HL-60 (cell line): ENCODE data around the gene ARMC7.

Experiments
- DNase-seq, 2 experiments: peaks; one replicate each; pipeline ENCODE4 v3.0.0-alpha.2; 2010 to 2020; ENCODE audit warnings: low read depth in 1 of 2, low spot score in 1 of 2
- H3K27ac ChIP-seq: fragments of 250-450 bp; sonication (Bioruptor Pico); replicated peaks from 2 replicates; pipeline ENCODE4 v1.5.1; 2020; ENCODE audit warnings: mild to moderate bottlenecking, moderate library complexity
- H3K27me3 ChIP-seq: fragments of 250-450 bp; sonication (Bioruptor Pico); 2 replicates; pipeline ENCODE4 v1.5.1; 2021; ENCODE audit warnings: mild to moderate bottlenecking, moderate library complexity; ENCODE audit not compliant: insufficient read depth, poor library complexity, severe bottlenecking
- H3K4me3 ChIP-seq: replicated peaks from 2 replicates; pipeline ENCODE4 v1.5.1; 2011; ENCODE audit warnings: mild to moderate bottlenecking, control low read depth, low read length; ENCODE audit not compliant: insufficient read depth
- GABPA ChIP-seq: IDR thresholded peaks from 2 replicates; pipeline ENCODE4 v1.6.1; 2012; ENCODE audit warnings: low read depth
- POLR2AphosphoS5 ChIP-seq: IDR thresholded peaks from 2 replicates; pipeline ENCODE4 v1.6.1; 2012; ENCODE audit warnings: low read depth
- SPI1 ChIP-seq: IDR thresholded peaks from 2 replicates; pipeline ENCODE4 v1.6.1; 2012; ENCODE audit warnings: low read depth, mild to moderate bottlenecking, borderline replicate concordance
- TF ChIP-seq, protein P1 (sequence below): IDR thresholded peaks from 2 replicates; pipeline ENCODE4 v1.6.1; 2012; ENCODE audit warnings: low read depth; ENCODE audit not compliant: insufficient replicate concordance
- TF ChIP-seq, protein P2 (sequence below): IDR thresholded peaks from one replicate; pipeline ENCODE4 v1.5.1; 2011; ENCODE audit warnings: low read length, control low read depth, inconsistent platforms; ENCODE audit not compliant: insufficient read depth

ARMC7 gene

DNA sequence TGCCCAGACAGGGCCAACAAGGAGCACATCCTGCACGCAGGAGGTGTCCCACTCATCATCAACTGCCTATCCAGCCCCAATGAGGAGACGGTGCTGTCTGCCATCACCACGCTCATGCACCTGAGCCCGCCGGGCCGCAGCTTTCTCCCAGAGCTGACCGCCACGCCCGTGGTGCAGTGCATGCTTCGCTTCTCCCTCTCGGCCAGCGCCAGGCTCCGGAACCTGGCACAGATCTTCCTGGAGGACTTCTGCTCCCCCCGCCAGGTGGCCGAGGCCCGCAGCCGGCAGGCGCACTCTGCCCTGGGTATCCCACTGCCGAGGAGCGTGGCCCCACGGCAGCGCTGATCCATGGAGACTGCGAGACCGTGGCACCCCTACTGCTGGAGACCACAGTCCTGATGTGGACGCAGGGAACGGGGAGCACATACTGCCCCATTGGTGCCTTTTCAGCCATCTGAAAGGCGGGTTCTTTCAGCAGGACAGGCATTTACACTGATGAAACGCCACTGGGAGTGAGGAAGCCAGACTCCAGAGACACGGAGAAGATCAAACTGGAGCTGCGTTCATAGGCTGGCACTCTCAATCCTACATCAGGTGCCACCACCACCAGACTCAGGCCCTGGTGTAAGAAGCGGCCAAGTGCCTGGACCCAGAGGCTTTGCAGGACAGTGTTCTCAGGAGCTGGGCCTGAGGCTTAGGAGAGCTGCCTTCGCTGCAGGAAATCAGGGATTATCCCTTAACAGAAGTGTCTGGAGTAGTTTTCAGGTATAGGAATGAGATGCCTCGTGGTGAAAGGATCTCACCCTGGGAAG, 19.1 kb downstream of the ARMC7 start:
- Histone ChIP-seq H3K27ac (no peak overlapping the region), H3K4me3 (no peak overlapping the region), H3K27me3 (no peaks in the 10 kb centered on the region)
- DNase-seq, result no peak
- TF ChIP-seq, protein P1, sequence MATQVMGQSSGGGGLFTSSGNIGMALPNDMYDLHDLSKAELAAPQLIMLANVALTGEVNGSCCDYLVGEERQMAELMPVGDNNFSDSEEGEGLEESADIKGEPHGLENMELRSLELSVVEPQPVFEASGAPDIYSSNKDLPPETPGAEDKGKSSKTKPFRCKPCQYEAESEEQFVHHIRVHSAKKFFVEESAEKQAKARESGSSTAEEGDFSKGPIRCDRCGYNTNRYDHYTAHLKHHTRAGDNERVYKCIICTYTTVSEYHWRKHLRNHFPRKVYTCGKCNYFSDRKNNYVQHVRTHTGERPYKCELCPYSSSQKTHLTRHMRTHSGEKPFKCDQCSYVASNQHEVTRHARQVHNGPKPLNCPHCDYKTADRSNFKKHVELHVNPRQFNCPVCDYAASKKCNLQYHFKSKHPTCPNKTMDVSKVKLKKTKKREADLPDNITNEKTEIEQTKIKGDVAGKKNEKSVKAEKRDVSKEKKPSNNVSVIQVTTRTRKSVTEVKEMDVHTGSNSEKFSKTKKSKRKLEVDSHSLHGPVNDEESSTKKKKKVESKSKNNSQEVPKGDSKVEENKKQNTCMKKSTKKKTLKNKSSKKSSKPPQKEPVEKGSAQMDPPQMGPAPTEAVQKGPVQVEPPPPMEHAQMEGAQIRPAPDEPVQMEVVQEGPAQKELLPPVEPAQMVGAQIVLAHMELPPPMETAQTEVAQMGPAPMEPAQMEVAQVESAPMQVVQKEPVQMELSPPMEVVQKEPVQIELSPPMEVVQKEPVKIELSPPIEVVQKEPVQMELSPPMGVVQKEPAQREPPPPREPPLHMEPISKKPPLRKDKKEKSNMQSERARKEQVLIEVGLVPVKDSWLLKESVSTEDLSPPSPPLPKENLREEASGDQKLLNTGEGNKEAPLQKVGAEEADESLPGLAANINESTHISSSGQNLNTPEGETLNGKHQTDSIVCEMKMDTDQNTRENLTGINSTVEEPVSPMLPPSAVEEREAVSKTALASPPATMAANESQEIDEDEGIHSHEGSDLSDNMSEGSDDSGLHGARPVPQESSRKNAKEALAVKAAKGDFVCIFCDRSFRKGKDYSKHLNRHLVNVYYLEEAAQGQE, result no peak
- no peak for TF ChIP-seq SPI1
- no peak for TF ChIP-seq GABPA
- no peak; the same call in none of the 2 replicates for TF ChIP-seq POLR2AphosphoS5
- TF ChIP-seq, protein P2, sequence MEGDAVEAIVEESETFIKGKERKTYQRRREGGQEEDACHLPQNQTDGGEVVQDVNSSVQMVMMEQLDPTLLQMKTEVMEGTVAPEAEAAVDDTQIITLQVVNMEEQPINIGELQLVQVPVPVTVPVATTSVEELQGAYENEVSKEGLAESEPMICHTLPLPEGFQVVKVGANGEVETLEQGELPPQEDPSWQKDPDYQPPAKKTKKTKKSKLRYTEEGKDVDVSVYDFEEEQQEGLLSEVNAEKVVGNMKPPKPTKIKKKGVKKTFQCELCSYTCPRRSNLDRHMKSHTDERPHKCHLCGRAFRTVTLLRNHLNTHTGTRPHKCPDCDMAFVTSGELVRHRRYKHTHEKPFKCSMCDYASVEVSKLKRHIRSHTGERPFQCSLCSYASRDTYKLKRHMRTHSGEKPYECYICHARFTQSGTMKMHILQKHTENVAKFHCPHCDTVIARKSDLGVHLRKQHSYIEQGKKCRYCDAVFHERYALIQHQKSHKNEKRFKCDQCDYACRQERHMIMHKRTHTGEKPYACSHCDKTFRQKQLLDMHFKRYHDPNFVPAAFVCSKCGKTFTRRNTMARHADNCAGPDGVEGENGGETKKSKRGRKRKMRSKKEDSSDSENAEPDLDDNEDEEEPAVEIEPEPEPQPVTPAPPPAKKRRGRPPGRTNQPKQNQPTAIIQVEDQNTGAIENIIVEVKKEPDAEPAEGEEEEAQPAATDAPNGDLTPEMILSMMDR, result no peak

DNA sequence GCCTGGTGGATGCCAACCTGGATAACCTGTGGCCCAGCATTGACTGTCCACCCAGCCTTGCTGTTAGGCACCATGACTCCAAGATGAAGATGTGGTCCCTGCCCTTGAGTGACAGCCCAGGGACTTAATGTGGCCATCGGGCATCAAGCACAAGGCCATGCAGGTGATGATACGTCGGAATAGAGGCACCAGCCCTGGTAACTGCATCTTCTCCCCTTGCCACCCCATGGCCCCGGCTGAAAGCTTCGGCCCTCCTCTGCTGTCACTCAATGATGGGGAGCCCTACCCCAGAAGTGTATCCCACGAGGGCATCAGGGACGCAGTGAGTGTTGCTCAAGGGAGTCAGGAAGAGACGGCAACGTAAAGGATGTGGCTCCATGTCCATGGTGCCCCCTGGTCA, 19.8 kb downstream of the ARMC7 start:
- Histone ChIP-seq H3K4me3 (no peak overlapping the region), H3K27ac (no peak overlapping the region), H3K27me3 (no peaks in the 10 kb centered on the region)
- TF ChIP-seq GABPA (no peak), SPI1 (no peak), POLR2AphosphoS5 (no peak)
- TF ChIP-seq, protein P2, result no peak
- TF ChIP-seq, protein P1, result no peak
- no peak for DNase-seq

DNA sequence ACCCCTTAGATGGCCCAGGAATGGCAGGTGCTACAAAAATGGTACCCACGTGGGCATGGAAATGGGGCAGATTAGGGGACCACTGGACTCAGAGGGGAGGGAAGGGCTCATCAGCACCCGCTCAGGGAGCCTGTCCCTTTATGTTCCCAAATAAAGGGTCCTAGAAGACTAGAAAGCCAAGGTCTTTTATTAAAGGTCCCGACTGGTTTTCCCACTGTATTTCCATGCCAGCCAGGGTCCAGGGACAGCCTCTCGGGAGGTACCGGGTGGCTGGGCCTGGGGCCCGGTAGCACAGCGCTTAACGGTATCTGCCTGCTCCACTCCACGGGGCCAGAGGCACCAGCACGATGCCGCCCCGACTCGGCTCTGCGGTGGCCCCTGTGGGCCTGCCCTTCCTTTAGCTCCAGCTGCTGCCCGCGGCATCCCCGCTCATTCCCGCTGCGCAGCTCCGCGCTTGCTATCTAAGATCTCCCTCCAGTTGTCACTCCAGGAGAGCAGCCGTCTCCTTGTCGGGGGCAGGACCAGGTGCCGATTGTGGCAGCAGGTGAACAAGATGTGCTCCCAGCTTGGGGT, 20.4 kb downstream of the ARMC7 start:
- H3K27ac ChIP-seq, result no peak overlapping the region
- DNase-seq, result no peak

More for the DNA sequence above, 20.4 kb downstream of the ARMC7 start:
- Histone ChIP-seq H3K4me3 (peak overlapping the region; percentile 87), H3K27me3 (no peaks in the 10 kb centered on the region)
- no peak for TF ChIP-seq GABPA
- no peak for TF ChIP-seq POLR2AphosphoS5
- no peak for TF ChIP-seq SPI1
- TF ChIP-seq, protein P2, result no peak
- TF ChIP-seq, protein P1, result no peak
